GM12892 (cell line): ENCODE results near the gene TNKS1BP1.

ENCODE experiments used
- POLR2A ChIP-seq: IDR thresholded peaks from 2 replicates; pipeline ENCODE4 v1.6.1; 2011; ENCODE audit warnings: low read depth, low read length, control low read depth
- POLR2AphosphoS5 ChIP-seq: IDR thresholded peaks from 2 replicates; pipeline ENCODE4 v1.6.1; 2011; ENCODE audit warnings: low read depth, low read length, control low read depth

GRCh38 chr11:57312511-57313021 lies 12.2 kb downstream of the TNKS1BP1 start:
- TF ChIP-seq POLR2A, result no peak
- no peak for TF ChIP-seq POLR2AphosphoS5
